HepG2 (cell line): Measurements from ENCODE around the gene KIF3A. TPM values are rescaled to one million over a fixed set of nuclear protein-coding genes. Genes with fewer than 3 reads are reported as not detected.

Experiments
- ATM ChIP-seq: fragments of 450-650 bp; IDR thresholded peaks from 2 replicates; pipeline ENCODE4 v1.7.1; 2017; ENCODE audit warnings: mild to moderate bottlenecking, borderline replicate concordance
- DMAP1 ChIP-seq: IDR thresholded peaks from 2 replicates; pipeline ENCODE4 v1.6.1; 2016
- DPF2 ChIP-seq: sonication (generic); formaldehyde crosslinking; IDR thresholded peaks from 2 replicates; pipeline ENCODE4 v1.4.0; 2020; ENCODE audit warnings: mild to moderate bottlenecking, low read depth, missing genetic modification reagents, borderline replicate concordance
- ESRRA ChIP-seq: sonication (generic); formaldehyde crosslinking; IDR thresholded peaks from 2 replicates; pipeline ENCODE4 v1.5.1; 2020; ENCODE audit warnings: mild to moderate bottlenecking, low read depth, missing genetic modification reagents
- JUN ChIP-seq: sonication (generic); formaldehyde crosslinking; IDR thresholded peaks from 2 replicates; pipeline ENCODE4 v1.4.0; 2020; ENCODE audit warnings: mild to moderate bottlenecking, missing genetic modification reagents
- KLF6 ChIP-seq: IDR thresholded peaks from 2 replicates; pipeline ENCODE4 v1.8.0; 2016; ENCODE audit warnings: missing biosample characterization, missing genetic modification reagents
- MNT ChIP-seq: fragments of 450-650 bp; IDR thresholded peaks from 2 replicates; pipeline ENCODE4 v1.6.1; 2016
- RBM22 ChIP-seq: fragments of 200-400 bp; formaldehyde crosslinking; optimal IDR thresholded peaks from 2 replicates; pipeline ENCODE3; 2017; ENCODE audit warnings: mild to moderate bottlenecking, low read length, moderate library complexity
- REST ChIP-seq, 2 experiments: IDR thresholded peaks; 2 replicates each; pipeline ENCODE4 v1.6.1; 2011 to 2012; ENCODE audit warnings: low read length in 2 of 2, borderline replicate concordance in 1 of 2, low read depth in 1 of 2, mild to moderate bottlenecking in 1 of 2, moderate library complexity in 1 of 2
- ZFP36 ChIP-seq: fragments of 150-350 bp; IDR thresholded peaks from 2 replicates; pipeline ENCODE4 v1.6.1; 2018; ENCODE audit warnings: borderline replicate concordance, low read length, low read depth; ENCODE audit not compliant: partially characterized antibody
- ZFP36L2 ChIP-seq: sonication (generic); formaldehyde crosslinking; IDR thresholded peaks from 2 replicates; pipeline ENCODE4 v1.4.0; 2020; ENCODE audit warnings: missing genetic modification reagents
- ZNF101 ChIP-seq: sonication (generic); formaldehyde crosslinking; IDR thresholded peaks from 2 replicates; pipeline ENCODE4 v1.4.0; 2020; ENCODE audit warnings: mild to moderate bottlenecking, low read depth, missing genetic modification reagents, borderline replicate concordance
- ZNF136 ChIP-seq: sonication (generic); formaldehyde crosslinking; IDR thresholded peaks from 2 replicates; pipeline ENCODE4 v1.8.1; 2022; ENCODE audit warnings: low read depth, mild to moderate bottlenecking, moderate library complexity, missing genetic modification reagents
- ZNF260 ChIP-seq: sonication (generic); formaldehyde crosslinking; IDR thresholded peaks from 2 replicates; pipeline ENCODE4 v1.4.0; 2020; ENCODE audit warnings: missing genetic modification reagents, low read depth, mild to moderate bottlenecking, borderline replicate concordance
- ZNF296 ChIP-seq: sonication (generic); formaldehyde crosslinking; conservative IDR thresholded peaks from 2 replicates; pipeline ENCODE4 v1.5.0; 2020; ENCODE audit warnings: mild to moderate bottlenecking, missing genetic modification reagents
- ZNF329 ChIP-seq: sonication (generic); formaldehyde crosslinking; IDR thresholded peaks from 2 replicates; pipeline ENCODE4 v1.9.0; 2021; ENCODE audit warnings: low read depth, mild to moderate bottlenecking, missing genetic modification reagents
- ZNF468 ChIP-seq: sonication (generic); formaldehyde crosslinking; IDR thresholded peaks from 2 replicates; pipeline ENCODE4 v1.8.0; 2022; ENCODE audit warnings: mild to moderate bottlenecking, moderate library complexity, missing genetic modification reagents
- ZNF552 ChIP-seq: sonication (generic); formaldehyde crosslinking; IDR thresholded peaks from 2 replicates; pipeline ENCODE4 v1.9.0; 2022; ENCODE audit warnings: missing genetic modification reagents, mild to moderate bottlenecking, borderline replicate concordance
- ZNF607 ChIP-seq: sonication (generic); formaldehyde crosslinking; IDR thresholded peaks from 2 replicates; pipeline ENCODE4 v1.5.1; 2020; ENCODE audit warnings: missing genetic modification reagents, mild to moderate bottlenecking, borderline replicate concordance
- ZNF749 ChIP-seq: sonication (generic); formaldehyde crosslinking; IDR thresholded peaks from 2 replicates; pipeline ENCODE4 v1.8.0; 2022; ENCODE audit warnings: mild to moderate bottlenecking, missing genetic modification reagents, moderate library complexity, borderline replicate concordance
- ZNF761 ChIP-seq: sonication (generic); formaldehyde crosslinking; conservative IDR thresholded peaks from 2 replicates; pipeline ENCODE4 v1.4.0; 2020; ENCODE audit warnings: mild to moderate bottlenecking, missing genetic modification reagents
- ZNF772 ChIP-seq: sonication (generic); formaldehyde crosslinking; IDR thresholded peaks from 2 replicates; pipeline ENCODE4 v1.5.0; 2020; ENCODE audit warnings: mild to moderate bottlenecking, missing genetic modification reagents
- ZNF776 ChIP-seq: sonication (generic); formaldehyde crosslinking; IDR thresholded peaks from 2 replicates; pipeline ENCODE4 v1.4.0; 2020; ENCODE audit warnings: mild to moderate bottlenecking, missing genetic modification reagents
- ZNF780A ChIP-seq: sonication (generic); formaldehyde crosslinking; IDR thresholded peaks from 2 replicates; pipeline ENCODE4 v1.8.0; 2022; ENCODE audit warnings: mild to moderate bottlenecking, missing genetic modification reagents, moderate library complexity
- ZNF782 ChIP-seq: sonication (generic); formaldehyde crosslinking; IDR thresholded peaks from 2 replicates; pipeline ENCODE4 v1.4.0; 2020; ENCODE audit warnings: missing genetic modification reagents, mild to moderate bottlenecking, borderline replicate concordance
- polyA plus RNA-seq, 8 experiments: library from polyadenylated mRNA; depleted of rRNA in 3 of 8; stranded (reverse) in 7 of 8; unstranded in 1 of 8; fragments of >200 nt; fragmentation: Illumina TruSeq in 4 of 8; extraction: Trizol in 4 of 8; gene quantifications; 2 replicates each; pipeline versions ENCODE4 v1.2.1 to v1.2.3, GENCODE V29; 2011 to 2016; ENCODE audit warnings: low read depth in 4 of 8, missing spikeins in 1 of 8, mixed read lengths in 1 of 8; ENCODE audit not compliant: insufficient read depth in 1 of 8
- total RNA-seq, 5 experiments: library from RNA; depleted of rRNA; stranded (reverse); fragments of >200 nt; fragmentation: Illumina TruSeq; extraction: Trizol; gene quantifications; 2 replicates each; pipeline ENCODE4 v1.2.3, GENCODE V29; 2016; ENCODE audit warnings: low read depth in 1 of 5

The KIF3A gene
- total and polyA plus RNA-seq, 2 of the 13 experiments (the other 11 are each of a cell fraction or from before 2014, with no cell fraction given) = 2.3 to 8.4 TPM

GRCh38 chr5:132661231-132662003 is 75.9 kb downstream of the KIF3A start (continued):
- TF ChIP-seq RBM22 (no peak), ZNF260 (CRISPR knock-in tag) (no peak), ZFP36L2 (CRISPR knock-in tag) (no peak), MNT (no peak), ZNF761 (no peak), ZNF749 (CRISPR knock-in tag) (0 out of 2 replicates have a peak, but pooled peaks have one; percentile 38), ZNF136 (CRISPR knock-in tag) (no peak), ZNF782 (CRISPR knock-in tag) (no peak), ZNF607 (CRISPR knock-in tag) (no peak), ATM (no peak), DPF2 (CRISPR knock-in tag) (no peak), JUN (no peak), DMAP1 (CRISPR knock-in tag) (no peak), REST (IDR thresholded peaks at IDR 0.05; ENCODE audit: borderline replicate concordance in 1 of 2, low read depth in 1 of 2, low read length in 2 of 2) (no peak), ZNF101 (CRISPR knock-in tag) (no peak), ZNF552 (CRISPR knock-in tag) (no peak), ZNF468 (CRISPR knock-in tag) (no peak), KLF6 (CRISPR knock-in tag) (no peak), ZNF329 (CRISPR knock-in tag) (no peak), ESRRA (CRISPR knock-in tag) (no peak), ZNF296 (CRISPR knock-in tag) (0 out of 2 replicates have a peak, but pooled peaks have one; percentile 22), ZNF780A (CRISPR knock-in tag) (no peak), ZNF772 (CRISPR knock-in tag) (peak; percentile 28; the same call in 1 of the 2 replicates), ZNF776 (CRISPR knock-in tag) (no peak), ZFP36 (no peak)
